A549 (cell line): ENCODE results near the gene SFR1. TPM values are rescaled to one million over a fixed set of nuclear protein-coding genes. Genes with fewer than 3 reads are reported as not detected.

Experiments
- ATAC-seq, 2 experiments: fragments of 200-7000 bp in 1 of 2; fragments of >200 bp in 1 of 2; cut with Nextera tagmentation in 1 of 2; cut with Tn5 transposase in 1 of 2; 3 replicates each; pipeline versions ENCODE4 v1.8.0 to v1.9.1; 2018 to 2020; ENCODE audit warnings: mild to moderate bottlenecking in 1 of 2, moderate library complexity in 1 of 2
- CTCF ChIA-PET: fragments of 300-600 bp; sonication (Branson Sonifier 250); formaldehyde crosslinking; extraction: SDS; loops from one replicate; lab custom pipeline; 2021; ENCODE audit warnings: antibody characterized with exemption, inconsistent platforms; lab: Yijun Ruan, JAX
- POLR2A ChIA-PET: fragments of 350-600 bp; formaldehyde crosslinking; extraction: SDS; loops from one replicate; lab custom pipeline; 2021; ENCODE audit warnings: antibody characterized with exemption, inconsistent platforms; lab: Yijun Ruan, JAX
- DNase-seq, 2 experiments: peaks; one replicate each; pipeline versions ENCODE4 v3.0.0 to v3.0.0-alpha.2; 2011 to 2016; ENCODE audit warnings: low read depth in 1 of 2, low spot score in 1 of 2
- FAIRE-seq: peaks from 2 replicates; lab custom pipeline; 2011; peaks lifted over from hg19 to GRCh38; lab: Jason Lieb, UNC
- H3K27ac ChIP-seq, 2 experiments: fragments of >200 bp; sonication (Bioruptor Twin); formaldehyde crosslinking; 3 replicates each; pipeline ENCODE4 v1.5.1; 2016 to 2017
- H3K4me1 ChIP-seq: fragments of >200 bp; sonication (Bioruptor Twin); formaldehyde crosslinking; 3 replicates; pipeline ENCODE4 v1.6.1; 2016
- H3K4me2 ChIP-seq: fragments of >200 bp; sonication (Bioruptor Twin); formaldehyde crosslinking; 3 replicates; pipeline ENCODE4 v1.6.1; 2016
- H3K4me3 ChIP-seq: fragments of >200 bp; sonication (Bioruptor Twin); formaldehyde crosslinking; 3 replicates; pipeline ENCODE4 v1.5.1; 2016
- H3K9me3 ChIP-seq: fragments of >200 bp; sonication (Bioruptor Twin); formaldehyde crosslinking; 3 replicates; pipeline ENCODE4 v1.6.1; 2016
- BCL3 ChIP-seq: fragments of >200 bp; sonication (Bioruptor Twin); formaldehyde crosslinking; IDR thresholded peaks from 3 replicates; pipeline ENCODE4 v1.6.1; 2016
- CBX2 ChIP-seq: fragments of 200-600 bp; sonication (generic); IDR thresholded peaks from 2 replicates; pipeline ENCODE4 v1.6.1; 2016; ENCODE audit warnings: low read depth, mild to moderate bottlenecking, borderline replicate concordance
- ELK1 ChIP-seq: fragments of 150-350 bp; IDR thresholded peaks from 2 replicates; pipeline ENCODE4 v1.6.1; 2014; ENCODE audit warnings: low read depth, mild to moderate bottlenecking, low read length
- EP300 ChIP-seq, 2 experiments: fragments of >200 bp; sonication (Bioruptor Twin); formaldehyde crosslinking; IDR thresholded peaks; 2 replicates in 1 of 2; 3 replicates in 1 of 2; pipeline ENCODE4 v1.6.1; 2016 to 2017
- FOSB ChIP-seq: fragments of 250-450 bp; sonication (Bioruptor Pico); IDR thresholded peaks from 2 replicates; pipeline ENCODE4 v1.5.0; 2020; ENCODE audit warnings: mild to moderate bottlenecking, moderate library complexity
- FOXS1 ChIP-seq: fragments of 250-450 bp; sonication (Bioruptor Pico); IDR thresholded peaks from 2 replicates; pipeline ENCODE4 v1.5.0; 2020; ENCODE audit warnings: mild to moderate bottlenecking, moderate library complexity
- GATA3 ChIP-seq: IDR thresholded peaks from 2 replicates; pipeline ENCODE4 v1.6.1; 2012; ENCODE audit warnings: borderline replicate concordance
- HES2 ChIP-seq: fragments of >200 bp; sonication (Bioruptor Twin); formaldehyde crosslinking; IDR thresholded peaks from 2 replicates; pipeline ENCODE4 v1.6.1; 2016
- HOXA7 ChIP-seq: fragments of 250-450 bp; sonication (Bioruptor Pico); IDR thresholded peaks from 2 replicates; pipeline ENCODE4 v1.5.0; 2020; ENCODE audit warnings: mild to moderate bottlenecking, moderate library complexity
- HOXB13 ChIP-seq: fragments of 250-450 bp; sonication (Bioruptor Pico); IDR thresholded peaks from 2 replicates; pipeline ENCODE4 v1.5.0; 2020; ENCODE audit warnings: low read depth, mild to moderate bottlenecking, moderate library complexity
- JUN ChIP-seq, 2 experiments: fragments of >200 bp; sonication (Bioruptor Twin); formaldehyde crosslinking; IDR thresholded peaks; 2 replicates in 1 of 2; 3 replicates in 1 of 2; pipeline ENCODE4 v1.6.1; 2016 to 2017
- JUNB ChIP-seq: fragments of >200 bp; sonication (Bioruptor Twin); formaldehyde crosslinking; IDR thresholded peaks from 2 replicates; pipeline ENCODE4 v1.6.1; 2016
- MAX ChIP-seq: IDR thresholded peaks from 2 replicates; pipeline ENCODE4 v1.6.1; 2012
- MYC ChIP-seq: IDR thresholded peaks from 2 replicates; pipeline ENCODE4 v1.6.1; 2012; ENCODE audit warnings: mild to moderate bottlenecking, inconsistent platforms, low read length, improper control_type of control experiment, borderline replicate concordance
- NPAS2 ChIP-seq: fragments of 250-450 bp; sonication (Bioruptor Pico); IDR thresholded peaks from 2 replicates; pipeline ENCODE4 v1.8.0; 2022; ENCODE audit warnings: mild to moderate bottlenecking, moderate library complexity, borderline replicate concordance
- PBX3 ChIP-seq: IDR thresholded peaks from 2 replicates; pipeline ENCODE4 v1.6.1; 2012
- PHF8 ChIP-seq: fragments of 200-600 bp; sonication (generic); IDR thresholded peaks from 2 replicates; pipeline ENCODE4 v1.6.1; 2016; ENCODE audit warnings: low read depth, mild to moderate bottlenecking, antibody characterized with exemption, moderate library complexity, borderline replicate concordance
- POLR2A ChIP-seq: IDR thresholded peaks from 2 replicates; pipeline ENCODE4 v1.6.1; 2012; ENCODE audit warnings: mild to moderate bottlenecking, low read length
- RAD21 ChIP-seq, 2 experiments: fragments of >200 bp in 1 of 2; sonication (Bioruptor Twin) in 1 of 2; formaldehyde crosslinking in 1 of 2; IDR thresholded peaks in 1 of 2; conservative IDR thresholded peaks in 1 of 2; 2 replicates in 1 of 2; 3 replicates in 1 of 2; pipeline ENCODE4 v1.6.1; 2012 to 2018; ENCODE audit warnings: inconsistent platforms in 1 of 2
- RNF2 ChIP-seq: fragments of 200-600 bp; sonication (generic); IDR thresholded peaks from 2 replicates; pipeline ENCODE4 v1.6.1; 2016; ENCODE audit warnings: low read depth, mild to moderate bottlenecking, antibody characterized with exemption, moderate library complexity, borderline replicate concordance
- SMC3 ChIP-seq: fragments of >200 bp; sonication (Bioruptor Twin); formaldehyde crosslinking; IDR thresholded peaks from 3 replicates; pipeline ENCODE4 v1.6.1; 2018; ENCODE audit warnings: inconsistent platforms
- SREBF2 ChIP-seq: fragments of 450-650 bp; IDR thresholded peaks from 2 replicates; pipeline ENCODE4 v1.6.1; 2014; ENCODE audit warnings: mild to moderate bottlenecking, moderate library complexity
- ZFP36 ChIP-seq: fragments of 450-650 bp; IDR thresholded peaks from 2 replicates; pipeline ENCODE4 v1.6.1; 2014; ENCODE audit warnings: borderline replicate concordance; ENCODE audit not compliant: partially characterized antibody
- ZNF302 ChIP-seq: fragments of 250-450 bp; sonication (Bioruptor Pico); IDR thresholded peaks from 2 replicates; pipeline ENCODE4 v1.9.0; 2021; ENCODE audit warnings: inconsistent platforms, mild to moderate bottlenecking, moderate library complexity
- ZSCAN20 ChIP-seq: fragments of 250-450 bp; sonication (Bioruptor Pico); IDR thresholded peaks from 2 replicates; pipeline ENCODE4 v1.8.0; 2022; ENCODE audit warnings: mild to moderate bottlenecking, moderate library complexity
- WGBS: methylation state at CpG from one replicate; pipeline ENCODE4 v1.1.6; 2017; ENCODE audit errors: missing lambda C conversion rate; 5-methylcytosine and 5-hydroxymethylcytosine counted together
- polyA plus RNA-seq, 4 experiments: library from polyadenylated mRNA; depleted of rRNA in 3 of 4; stranded (reverse); fragments of >200 nt; fragmentation: RNase III in 1 of 4; extraction: RNeasy Plus Mini Kit Qiagen cat#74134 plus additional on column Dnase treatment in 1 of 4; gene quantifications; 2 replicates in 3 of 4; 3 replicates in 1 of 4; pipeline ENCODE4 v1.2.3, GENCODE V29; 2011 to 2017

The SFR1 gene
- polyA plus RNA-seq, 2 of the 4 experiments (the other 2 are of a cell fraction): 16.2 to 17.6 TPM

GRCh38 chr10:104104418-104104817 lies 17.6 kb upstream of the SFR1 start (continued):
- TF ChIP-seq JUN (IDR thresholded peaks at IDR 0.05) (no peak), JUNB (no peak), BCL3 (no peak), ELK1 (no peak), ZNF302 (CRISPR knock-in tag) (no peak)

- POLR2A ChIA-PET: interaction anchor here (1.2 kb wide), 1 partner anchor 17 kb away, joined by 4 read pairs; the partner anchor contains the start of gene SFR1
- Histone ChIP-seq H3K4me2 (0 out of 3 replicates have a peak overlapping the region, but pooled peaks have one; percentile 11), H3K27ac (peak overlapping the region in 1 of 2 experiments; percentile 59; a peak in 3 of 6 replicates)
- ATAC-seq (peak in 1 of 2 experiments; percentile 14; a peak in 1 of 6 replicates), DNase-seq (peak in 1 of 2 experiments; percentile 43), FAIRE-seq (no peak)
- TF ChIP-seq FOSB: no peak
- TF ChIP-seq, all 56 proteins: peak for 0
- Histone ChIP-seq H3K4me1 (peaks cover 15% of the 10 kb centered on the region), H3K4me3 (no peak overlapping the region), H3K9me3 (peaks cover 13% of the 10 kb centered on the region; the same call in 2 of the 3 replicates)
- CTCF ChIA-PET: interaction anchor here (1.2 to 2.3 kb wide), 2 partner anchors 16 to 40 kb away, joined by 3 to 10 read pairs; partner anchors contain the start of gene SFR1
- 52% methylated on average over 2 of the region's 2 CpGs for WGBS
These were observed 17.0 kb upstream of the SFR1 start for GRCh38 chr10:104104926-104105325.

GRCh38 chr10:104109908-104110662 lies 11.9 kb upstream of the SFR1 start:
- H3K27ac ChIP-seq: peak overlapping the region; percentile 89 to 93
- peak; percentile 62 to 92 for DNase-seq
- H3K4me1 ChIP-seq: peaks cover 33% of the 10 kb centered on the region
- ChIA-PET CTCF (interaction anchor here (1.1 to 3.0 kb wide), 8 partner anchors 9 to 64 kb away, joined by 3 to 24 read pairs (median 4); partner anchors contain the start of gene SFR1), POLR2A (interaction anchor here (0.5 to 3.3 kb wide), 3 partner anchors 8 to 61 kb away, joined by 3 to 59 read pairs (median 4); partner anchors contain the start of gene SFR1)
- peak; percentile 98 to 99 for ATAC-seq
- peaks cover 13% of the 10 kb centered on the region; the same call in 2 of the 3 replicates for H3K9me3 ChIP-seq
- peak overlapping the region; percentile 76 for H3K4me2 ChIP-seq
- WGBS: 2% methylated on average over 3 of the region's 3 CpGs
- peak; percentile 100 for FAIRE-seq
- no peak overlapping the region for H3K4me3 ChIP-seq
- TF ChIP-seq JUNB: peak; percentile 97
- no peak for TF ChIP-seq ZSCAN20 (CRISPR knock-in tag)
- TF ChIP-seq GATA3: peak; percentile 86; the same call in 1 of the 2 replicates
- TF ChIP-seq MAX: peak; percentile 72
- peak; percentile 27; the same call in 1 of the 3 replicates for TF ChIP-seq SMC3
- no peak for TF ChIP-seq MYC
- no peak for TF ChIP-seq PBX3
- 0 out of 3 replicates have a peak, but pooled peaks have one; percentile 51 for TF ChIP-seq BCL3
- TF ChIP-seq RNF2: no peak
- TF ChIP-seq EP300 (IDR thresholded peaks at IDR 0.05): peak in 1 of 2 experiments; percentile 46; a peak in 2 of 5 replicates
- TF ChIP-seq SREBF2: no peak
- TF ChIP-seq FOXS1 (CRISPR knock-in tag): no peak
- no peak for TF ChIP-seq CBX2
- peak; percentile 69 to 84; a peak in 3 of 5 replicates for TF ChIP-seq JUN (IDR thresholded peaks at IDR 0.05)
- no peak for TF ChIP-seq ZFP36
- TF ChIP-seq HES2: 0 out of 2 replicates have a peak, but pooled peaks have one; percentile 13
- TF ChIP-seq PHF8: no peak
- TF ChIP-seq RAD21 (conservative IDR thresholded peaks at IDR 0.05 in 1 of 2, IDR thresholded peaks at IDR 0.05 in 1 of 2): 0 out of 5 replicates have a peak, but pooled peaks of 1 of the 2 experiments have one; percentile 35
- no peak for TF ChIP-seq POLR2A
- TF ChIP-seq HOXA7 (CRISPR knock-in tag): no peak
- no peak; the same call in 1 of the 2 replicates for TF ChIP-seq HOXB13 (CRISPR knock-in tag)
- TF ChIP-seq NPAS2 (CRISPR knock-in tag): no peak
